ENCODE results near the gene WNK4.

The WNK4 gene

DNA sequence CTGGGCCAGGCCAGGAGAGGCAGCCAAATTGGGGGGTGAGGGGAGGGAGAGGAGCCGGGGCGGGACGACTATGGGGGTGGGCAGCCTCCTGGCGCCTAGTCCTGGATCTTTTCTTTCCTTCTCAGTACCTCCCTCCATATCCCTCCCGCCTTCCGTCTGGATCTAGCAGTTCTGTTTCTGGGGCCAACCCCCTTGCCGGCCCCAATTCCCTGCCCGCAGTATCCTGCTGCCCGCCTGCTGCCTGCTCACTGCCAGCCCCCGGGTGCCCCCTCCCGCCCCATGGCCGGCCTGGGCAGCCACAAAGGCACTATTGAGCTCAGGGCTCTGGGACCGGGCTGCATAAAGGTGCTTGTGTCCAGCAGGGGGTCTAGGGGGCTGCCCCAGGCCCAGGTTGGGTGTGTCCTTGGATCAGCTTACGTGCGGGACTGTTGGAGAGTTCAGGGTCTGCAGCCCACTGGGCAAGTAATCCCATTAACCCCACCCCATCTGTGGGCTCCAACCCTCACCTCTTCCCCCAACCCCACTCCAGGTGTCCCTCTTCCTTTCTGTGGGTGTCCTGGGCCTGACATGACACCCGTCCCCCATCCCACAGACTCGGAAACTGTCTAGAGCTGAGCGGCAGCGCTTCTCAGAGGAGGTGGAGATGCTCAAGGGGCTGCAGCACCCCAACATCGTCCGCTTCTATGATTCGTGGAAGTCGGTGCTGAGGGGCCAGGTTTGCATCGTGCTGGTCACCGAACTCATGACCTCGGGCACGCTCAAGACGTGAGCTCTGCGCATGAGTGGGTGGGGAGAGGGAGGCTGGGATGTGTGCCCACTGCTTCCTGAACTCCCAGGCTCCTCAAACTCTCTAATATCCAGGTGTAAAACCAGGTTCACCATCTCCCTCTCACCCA is 2.0 kb downstream of the WNK4 start (continued):
- TF ChIP-seq, protein P1, sequence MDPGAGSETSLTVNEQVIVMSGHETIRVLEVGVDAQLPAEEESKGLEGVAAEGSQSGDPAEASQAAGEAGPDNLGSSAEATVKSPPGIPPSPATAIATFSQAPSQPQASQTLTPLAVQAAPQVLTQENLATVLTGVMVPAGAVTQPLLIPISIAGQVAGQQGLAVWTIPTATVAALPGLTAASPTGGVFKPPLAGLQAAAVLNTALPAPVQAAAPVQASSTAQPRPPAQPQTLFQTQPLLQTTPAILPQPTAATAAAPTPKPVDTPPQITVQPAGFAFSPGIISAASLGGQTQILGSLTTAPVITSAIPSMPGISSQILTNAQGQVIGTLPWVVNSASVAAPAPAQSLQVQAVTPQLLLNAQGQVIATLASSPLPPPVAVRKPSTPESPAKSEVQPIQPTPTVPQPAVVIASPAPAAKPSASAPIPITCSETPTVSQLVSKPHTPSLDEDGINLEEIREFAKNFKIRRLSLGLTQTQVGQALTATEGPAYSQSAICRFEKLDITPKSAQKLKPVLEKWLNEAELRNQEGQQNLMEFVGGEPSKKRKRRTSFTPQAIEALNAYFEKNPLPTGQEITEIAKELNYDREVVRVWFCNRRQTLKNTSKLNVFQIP (CRISPR knock-in tag; IDR thresholded peaks at IDR 0.05; ENCODE audit: borderline replicate concordance, low read depth) = no peak
- no peak for TF ChIP-seq OSR1 (CRISPR knock-in tag; IDR thresholded peaks at IDR 0.05)

DNA sequence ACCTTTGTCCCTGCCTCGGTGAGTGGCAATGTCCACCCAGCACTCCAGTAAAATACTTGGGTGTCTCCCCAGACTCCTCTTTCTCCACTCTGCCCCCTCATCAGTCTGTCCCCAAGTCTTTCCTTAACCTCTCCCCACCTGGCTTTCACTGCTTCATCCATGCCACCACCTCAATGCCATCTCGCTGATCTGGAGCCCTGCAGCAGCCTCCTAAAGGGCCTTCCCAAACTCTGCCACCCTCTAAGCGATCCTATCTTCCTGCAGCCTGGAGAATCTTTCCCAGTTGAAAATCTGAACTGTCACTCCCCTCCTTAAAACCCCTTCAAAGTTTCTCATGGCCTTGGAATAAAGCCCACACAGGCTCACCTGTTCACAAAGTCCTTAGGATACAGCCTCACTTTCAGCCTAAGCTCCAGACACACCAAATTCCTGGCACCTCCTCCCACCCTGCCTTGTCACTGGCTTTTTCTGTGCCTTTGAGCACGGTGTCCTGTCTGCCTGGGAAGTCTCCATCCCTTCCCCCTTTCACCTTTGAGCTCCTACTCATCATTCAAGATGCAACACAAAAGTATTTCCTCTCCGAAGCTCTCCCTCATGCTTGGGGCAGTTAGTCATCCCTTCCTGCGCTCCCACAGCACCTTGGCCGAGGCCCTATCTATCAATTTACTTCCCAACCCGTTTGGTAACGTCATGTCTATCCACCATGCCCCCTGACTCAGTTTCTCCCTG is 2.8 kb downstream of the WNK4 start:
- peak; percentile 17; the same call in 2 of the 3 replicates for ATAC-seq
- TF ChIP-seq ZFP3 (CRISPR knock-in tag; IDR thresholded peaks at IDR 0.05) = peak; percentile 88
- no peak for TF ChIP-seq ESRRG (CRISPR knock-in tag; IDR thresholded peaks at IDR 0.05)

DNA sequence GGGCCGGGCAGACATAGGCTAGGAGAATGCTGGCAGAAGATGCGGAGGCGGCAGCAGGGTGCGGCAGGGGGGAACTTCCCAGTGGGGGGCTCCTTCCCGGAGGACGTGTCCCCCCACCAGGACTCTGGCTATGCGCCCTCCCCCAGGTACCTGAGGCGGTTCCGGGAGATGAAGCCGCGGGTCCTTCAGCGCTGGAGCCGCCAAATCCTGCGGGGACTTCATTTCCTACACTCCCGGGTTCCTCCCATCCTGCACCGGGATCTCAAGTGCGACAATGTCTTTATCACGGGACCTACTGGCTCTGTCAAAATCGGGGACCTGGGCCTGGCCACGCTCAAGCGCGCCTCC is 3.4 kb downstream of the WNK4 start:
- TF ChIP-seq ISL1 (CRISPR knock-in tag; IDR thresholded peaks at IDR 0.05) (no peak), ZFP3 (CRISPR knock-in tag; IDR thresholded peaks at IDR 0.05) (0 out of 2 replicates have a peak, but pooled peaks have one; percentile 23), ESRRG (CRISPR knock-in tag; IDR thresholded peaks at IDR 0.05) (no peak), CSDC2 (CRISPR knock-in tag; IDR thresholded peaks at IDR 0.05) (no peak), ZC3H10 (CRISPR knock-in tag; IDR thresholded peaks at IDR 0.05) (no peak)
- TF ChIP-seq, protein P2, sequence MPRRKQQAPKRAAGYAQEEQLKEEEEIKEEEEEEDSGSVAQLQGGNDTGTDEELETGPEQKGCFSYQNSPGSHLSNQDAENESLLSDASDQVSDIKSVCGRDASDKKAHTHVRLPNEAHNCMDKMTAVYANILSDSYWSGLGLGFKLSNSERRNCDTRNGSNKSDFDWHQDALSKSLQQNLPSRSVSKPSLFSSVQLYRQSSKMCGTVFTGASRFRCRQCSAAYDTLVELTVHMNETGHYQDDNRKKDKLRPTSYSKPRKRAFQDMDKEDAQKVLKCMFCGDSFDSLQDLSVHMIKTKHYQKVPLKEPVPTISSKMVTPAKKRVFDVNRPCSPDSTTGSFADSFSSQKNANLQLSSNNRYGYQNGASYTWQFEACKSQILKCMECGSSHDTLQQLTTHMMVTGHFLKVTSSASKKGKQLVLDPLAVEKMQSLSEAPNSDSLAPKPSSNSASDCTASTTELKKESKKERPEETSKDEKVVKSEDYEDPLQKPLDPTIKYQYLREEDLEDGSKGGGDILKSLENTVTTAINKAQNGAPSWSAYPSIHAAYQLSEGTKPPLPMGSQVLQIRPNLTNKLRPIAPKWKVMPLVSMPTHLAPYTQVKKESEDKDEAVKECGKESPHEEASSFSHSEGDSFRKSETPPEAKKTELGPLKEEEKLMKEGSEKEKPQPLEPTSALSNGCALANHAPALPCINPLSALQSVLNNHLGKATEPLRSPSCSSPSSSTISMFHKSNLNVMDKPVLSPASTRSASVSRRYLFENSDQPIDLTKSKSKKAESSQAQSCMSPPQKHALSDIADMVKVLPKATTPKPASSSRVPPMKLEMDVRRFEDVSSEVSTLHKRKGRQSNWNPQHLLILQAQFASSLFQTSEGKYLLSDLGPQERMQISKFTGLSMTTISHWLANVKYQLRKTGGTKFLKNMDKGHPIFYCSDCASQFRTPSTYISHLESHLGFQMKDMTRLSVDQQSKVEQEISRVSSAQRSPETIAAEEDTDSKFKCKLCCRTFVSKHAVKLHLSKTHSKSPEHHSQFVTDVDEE (CRISPR knock-in tag; IDR thresholded peaks at IDR 0.05) = no peak
- ATAC-seq = no peak

DNA sequence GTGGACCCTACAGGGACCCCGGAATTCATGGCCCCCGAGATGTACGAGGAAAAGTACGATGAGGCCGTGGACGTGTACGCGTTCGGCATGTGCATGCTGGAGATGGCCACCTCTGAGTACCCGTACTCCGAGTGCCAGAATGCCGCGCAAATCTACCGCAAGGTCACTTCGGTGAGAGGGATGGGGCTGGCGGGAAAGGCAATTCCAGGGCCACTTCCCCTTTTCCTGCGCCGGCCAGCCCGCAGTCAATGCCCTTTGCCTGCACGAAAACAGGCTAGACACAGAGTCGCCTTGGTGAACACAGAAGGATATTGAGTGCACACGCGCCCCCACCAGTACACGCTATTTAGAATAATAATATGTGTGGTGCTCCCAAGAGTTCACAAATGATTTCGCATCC is 4.0 kb downstream of the WNK4 start:
- TF ChIP-seq BACH2 (CRISPR knock-in tag; IDR thresholded peaks at IDR 0.05; ENCODE audit: borderline replicate concordance) (no peak), ZC3H10 (CRISPR knock-in tag; IDR thresholded peaks at IDR 0.05) (no peak), ZNF565 (CRISPR knock-in tag; conservative IDR thresholded peaks at IDR 0.05; ENCODE audit: low read depth) (no peak), TCF4 (CRISPR knock-in tag; IDR thresholded peaks at IDR 0.05; ENCODE audit: borderline replicate concordance) (no peak), ZFP3 (CRISPR knock-in tag; IDR thresholded peaks at IDR 0.05) (no peak), OSR1 (CRISPR knock-in tag; IDR thresholded peaks at IDR 0.05) (no peak), ZNF8 (CRISPR knock-in tag; IDR thresholded peaks at IDR 0.05) (no peak), GLIS3 (CRISPR knock-in tag; IDR thresholded peaks at IDR 0.05) (no peak), CSDC2 (CRISPR knock-in tag; IDR thresholded peaks at IDR 0.05) (no peak), ARNTL (CRISPR knock-in tag; IDR thresholded peaks at IDR 0.05; ENCODE audit: borderline replicate concordance, low read depth) (no peak)
- TF ChIP-seq, protein P2 (CRISPR knock-in tag; IDR thresholded peaks at IDR 0.05) = no peak
- TF ChIP-seq, protein P3, sequence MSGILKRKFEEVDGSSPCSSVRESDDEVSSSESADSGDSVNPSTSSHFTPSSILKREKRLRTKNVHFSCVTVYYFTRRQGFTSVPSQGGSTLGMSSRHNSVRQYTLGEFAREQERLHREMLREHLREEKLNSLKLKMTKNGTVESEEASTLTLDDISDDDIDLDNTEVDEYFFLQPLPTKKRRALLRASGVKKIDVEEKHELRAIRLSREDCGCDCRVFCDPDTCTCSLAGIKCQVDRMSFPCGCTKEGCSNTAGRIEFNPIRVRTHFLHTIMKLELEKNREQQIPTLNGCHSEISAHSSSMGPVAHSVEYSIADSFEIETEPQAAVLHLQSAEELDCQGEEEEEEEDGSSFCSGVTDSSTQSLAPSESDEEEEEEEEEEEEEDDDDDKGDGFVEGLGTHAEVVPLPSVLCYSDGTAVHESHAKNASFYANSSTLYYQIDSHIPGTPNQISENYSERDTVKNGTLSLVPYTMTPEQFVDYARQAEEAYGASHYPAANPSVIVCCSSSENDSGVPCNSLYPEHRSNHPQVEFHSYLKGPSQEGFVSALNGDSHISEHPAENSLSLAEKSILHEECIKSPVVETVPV (CRISPR knock-in tag; IDR thresholded peaks at IDR 0.05) = no peak
- TF ChIP-seq, protein P4, sequence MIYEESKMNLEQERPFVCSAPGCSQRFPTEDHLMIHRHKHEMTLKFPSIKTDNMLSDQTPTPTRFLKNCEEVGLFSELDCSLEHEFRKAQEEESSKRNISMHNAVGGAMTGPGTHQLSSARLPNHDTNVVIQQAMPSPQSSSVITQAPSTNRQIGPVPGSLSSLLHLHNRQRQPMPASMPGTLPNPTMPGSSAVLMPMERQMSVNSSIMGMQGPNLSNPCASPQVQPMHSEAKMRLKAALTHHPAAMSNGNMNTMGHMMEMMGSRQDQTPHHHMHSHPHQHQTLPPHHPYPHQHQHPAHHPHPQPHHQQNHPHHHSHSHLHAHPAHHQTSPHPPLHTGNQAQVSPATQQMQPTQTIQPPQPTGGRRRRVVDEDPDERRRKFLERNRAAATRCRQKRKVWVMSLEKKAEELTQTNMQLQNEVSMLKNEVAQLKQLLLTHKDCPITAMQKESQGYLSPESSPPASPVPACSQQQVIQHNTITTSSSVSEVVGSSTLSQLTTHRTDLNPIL (CRISPR knock-in tag; IDR thresholded peaks at IDR 0.05; ENCODE audit: low read depth) = no peak
- TF ChIP-seq, protein P5, sequence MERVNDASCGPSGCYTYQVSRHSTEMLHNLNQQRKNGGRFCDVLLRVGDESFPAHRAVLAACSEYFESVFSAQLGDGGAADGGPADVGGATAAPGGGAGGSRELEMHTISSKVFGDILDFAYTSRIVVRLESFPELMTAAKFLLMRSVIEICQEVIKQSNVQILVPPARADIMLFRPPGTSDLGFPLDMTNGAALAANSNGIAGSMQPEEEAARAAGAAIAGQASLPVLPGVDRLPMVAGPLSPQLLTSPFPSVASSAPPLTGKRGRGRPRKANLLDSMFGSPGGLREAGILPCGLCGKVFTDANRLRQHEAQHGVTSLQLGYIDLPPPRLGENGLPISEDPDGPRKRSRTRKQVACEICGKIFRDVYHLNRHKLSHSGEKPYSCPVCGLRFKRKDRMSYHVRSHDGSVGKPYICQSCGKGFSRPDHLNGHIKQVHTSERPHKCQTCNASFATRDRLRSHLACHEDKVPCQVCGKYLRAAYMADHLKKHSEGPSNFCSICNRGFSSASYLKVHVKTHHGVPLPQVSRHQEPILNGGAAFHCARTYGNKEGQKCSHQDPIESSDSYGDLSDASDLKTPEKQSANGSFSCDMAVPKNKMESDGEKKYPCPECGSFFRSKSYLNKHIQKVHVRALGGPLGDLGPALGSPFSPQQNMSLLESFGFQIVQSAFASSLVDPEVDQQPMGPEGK (CRISPR knock-in tag; IDR thresholded peaks at IDR 0.05; ENCODE audit: borderline replicate concordance) = no peak
- ATAC-seq = no peak
